Measurements from ENCODE around the gene SDHAF2.
"Not testable (repeated sequence)": the region's sequence is repeated elsewhere in the genome, so short reads cannot be mapped to it uniquely, and the experiment has no call there.

The SDHAF2 gene

DNA sequence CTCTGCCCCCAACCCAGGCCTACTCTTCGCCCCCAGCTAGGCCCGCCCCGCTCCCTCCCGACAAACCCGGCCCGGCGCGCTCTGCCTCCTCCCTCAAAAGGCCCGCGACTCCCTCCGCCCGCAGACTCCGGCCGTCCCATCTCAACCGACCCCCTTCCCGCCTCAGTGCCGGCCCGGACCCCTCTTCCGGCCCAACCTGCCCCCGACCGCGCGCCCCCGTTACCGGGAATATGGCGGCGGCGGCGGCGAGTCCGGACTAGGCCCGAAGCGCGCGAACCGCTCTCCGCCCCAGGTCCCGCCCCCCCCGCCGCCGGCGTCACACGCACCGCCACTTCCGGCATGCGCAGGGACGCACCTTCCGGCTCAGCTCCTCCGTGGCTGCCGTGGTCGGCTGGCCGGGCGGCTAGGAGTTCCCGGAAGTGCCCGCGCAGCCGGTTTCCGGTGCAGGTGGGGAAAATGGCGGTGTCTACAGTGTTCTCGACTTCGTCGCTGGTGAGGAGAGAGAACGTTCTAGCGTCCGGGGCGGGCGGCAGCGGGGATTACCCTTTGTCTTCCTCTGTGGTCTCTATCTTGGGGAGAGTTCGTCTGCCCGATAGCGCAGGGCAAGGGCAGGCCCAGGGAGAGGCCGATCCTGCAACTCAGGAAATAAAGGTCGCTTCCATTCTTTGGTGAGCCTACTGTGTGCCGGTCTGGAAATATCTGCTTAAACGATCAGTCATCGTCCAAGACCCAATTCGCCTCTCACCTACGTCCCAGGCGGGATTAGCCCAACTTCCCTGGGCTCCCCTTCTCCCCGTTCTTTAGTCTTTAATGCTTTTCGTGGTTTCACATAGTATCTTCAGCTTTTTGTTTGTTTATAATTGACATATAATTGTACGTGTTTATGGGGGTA is at the start of gene SDHAF2, which contains the start of gene CPSF7:
Gene SDHAF2, plus strand, starts transcription at position 434 of the 892 bp plus-strand sequence. Its CDS starts 23 bp downstream, at position 457.
Gene CPSF7, minus strand, starts transcription at position 285 of the 892 bp plus-strand sequence. CDS start 740 bp downstream, outside the sequence.
- DNase-seq = peak; percentile 97

- no peak for DNase-seq
These were observed 49.0 kb upstream of the SDHAF2 start for GRCh38 chr11:61380884-61381283.

GRCh38 chr11:61383859-61384258 is 46.1 kb upstream of the SDHAF2 start:
- not testable (repeated sequence) for DNase-seq

DNA sequence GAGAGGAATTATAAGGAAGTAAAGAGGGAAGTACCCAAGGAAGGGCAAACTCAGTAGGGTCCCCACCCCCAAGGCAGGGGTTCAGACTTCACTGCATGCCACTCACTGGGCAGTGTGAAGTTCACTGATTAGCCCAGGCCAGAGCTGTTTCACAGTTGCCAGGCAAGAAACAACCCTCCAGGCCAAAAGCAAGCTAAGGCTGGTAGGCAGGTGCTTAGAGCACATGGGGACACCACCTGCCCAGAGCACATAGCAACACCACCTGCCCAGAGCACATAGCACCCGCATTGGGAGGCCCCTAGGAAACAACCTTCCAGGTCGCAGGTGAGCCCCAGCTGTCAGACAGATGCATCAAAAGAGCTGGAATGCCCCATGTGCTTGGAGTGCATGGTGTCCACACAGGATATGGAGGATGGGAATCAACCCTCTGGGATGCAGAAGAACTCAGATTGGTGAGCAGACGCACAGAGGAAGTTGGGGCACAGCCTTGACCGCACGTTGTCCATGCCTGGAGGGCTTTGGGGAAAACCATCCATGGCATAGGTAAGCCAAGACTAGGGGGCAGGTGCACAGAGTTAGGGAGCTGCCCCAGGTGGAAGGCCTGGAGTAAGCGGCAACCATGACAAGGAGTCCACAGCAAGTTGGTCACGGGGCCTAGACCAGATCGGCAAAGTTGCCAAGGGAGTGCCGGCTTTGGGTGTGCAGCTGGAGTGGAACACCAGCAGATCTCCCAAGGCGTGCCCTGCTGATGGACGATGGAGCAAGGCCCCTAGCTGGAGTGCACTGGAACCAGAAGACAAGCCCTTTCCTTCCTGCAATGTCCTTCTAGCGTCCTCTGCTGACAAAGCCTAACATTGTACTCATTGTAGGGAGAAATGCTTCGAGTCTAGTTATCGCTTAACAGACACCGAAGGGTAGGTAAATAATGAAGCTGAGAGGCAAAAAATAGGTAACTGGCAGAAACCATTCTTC is 45.4 kb upstream of the SDHAF2 start:
- DNase-seq = no peak

GRCh38 chr11:61390161-61390560 is 39.8 kb upstream of the SDHAF2 start:
- DNase-seq = no peak

- peak in 1 of 2 donors; percentile 29 for DNase-seq
These were observed 36.8 kb upstream of the SDHAF2 start for GRCh38 chr11:61392981-61393595.

DNA sequence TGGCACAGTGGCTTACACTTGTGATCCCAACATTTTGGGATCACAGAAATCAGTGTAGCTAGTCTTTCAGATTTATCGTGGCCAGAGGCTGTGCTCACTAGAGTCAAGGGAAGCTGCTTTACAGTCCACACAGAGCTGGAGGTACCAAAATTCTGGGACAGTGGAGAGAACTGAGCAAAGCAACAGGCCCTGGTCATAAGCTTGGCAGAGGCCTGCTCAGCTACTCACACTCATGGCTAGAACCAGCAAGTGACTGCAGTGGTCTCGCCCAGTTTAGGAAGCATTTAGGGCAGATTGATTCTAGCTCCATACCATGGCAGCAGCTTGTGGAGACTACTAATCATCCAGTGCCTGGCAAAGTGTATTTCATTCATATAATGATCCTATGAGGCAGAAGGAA is 28.8 kb upstream of the SDHAF2 start:
- DNase-seq = no peak

DNA sequence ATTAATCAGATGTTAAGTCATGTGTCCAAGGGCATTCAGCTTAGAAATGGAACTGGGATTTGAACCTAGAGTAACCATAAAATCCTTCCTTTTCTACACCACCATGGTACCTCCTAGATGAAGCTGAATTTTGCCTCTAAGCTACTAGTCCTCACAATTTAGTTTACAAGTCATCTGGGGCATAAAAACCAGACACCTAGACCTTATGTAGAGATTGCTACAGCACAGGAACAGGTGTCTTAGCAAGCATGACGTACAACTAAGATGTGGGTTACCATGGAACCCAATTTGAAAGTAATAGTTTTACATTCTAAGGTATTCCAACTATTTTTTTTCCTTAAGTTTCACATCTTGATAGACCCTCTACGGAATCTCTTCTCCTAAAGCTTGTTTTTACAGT is 28.4 kb upstream of the SDHAF2 start:
- no peak for DNase-seq

DNA sequence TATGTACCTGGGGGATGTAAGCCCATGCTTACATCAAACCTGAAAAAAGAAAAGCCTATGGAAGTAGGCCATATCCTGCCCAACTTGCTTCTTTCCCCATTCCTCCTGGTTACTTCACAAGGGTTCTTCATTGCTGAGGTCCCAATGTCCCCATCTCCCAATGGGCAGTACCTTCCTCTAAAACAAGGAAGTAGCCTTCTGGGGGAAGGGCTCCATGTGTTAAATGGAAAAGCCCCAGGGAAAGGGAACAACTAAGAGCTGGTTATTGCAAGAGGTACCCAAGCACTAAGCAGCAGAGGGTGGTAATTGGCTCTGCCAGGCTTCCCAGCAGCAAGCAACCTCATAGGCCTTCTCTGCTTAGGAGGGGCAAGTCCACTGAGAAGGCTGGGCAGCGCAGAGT is 26.3 kb upstream of the SDHAF2 start:
- no peak for DNase-seq

DNA sequence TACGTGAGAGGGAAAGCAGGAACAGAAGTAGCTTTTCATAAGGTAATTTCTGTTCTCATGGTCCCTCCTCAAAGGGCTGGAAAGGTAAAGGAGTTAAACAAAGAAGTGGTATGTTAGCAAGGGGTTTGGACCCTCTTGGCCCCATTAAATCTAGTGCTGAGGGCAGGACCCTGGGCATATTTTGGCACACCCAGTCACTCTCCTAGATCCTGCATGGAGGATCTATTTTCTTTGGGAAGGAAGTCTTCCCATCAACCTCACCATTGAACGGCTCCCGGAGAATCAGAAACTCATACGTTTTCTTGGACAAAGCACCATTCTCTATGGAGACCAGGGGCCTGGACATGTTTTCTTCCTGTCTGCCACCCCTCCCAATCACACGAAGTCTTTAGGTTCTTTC is 25.8 kb upstream of the SDHAF2 start:
- DNase-seq = no peak

DNA sequence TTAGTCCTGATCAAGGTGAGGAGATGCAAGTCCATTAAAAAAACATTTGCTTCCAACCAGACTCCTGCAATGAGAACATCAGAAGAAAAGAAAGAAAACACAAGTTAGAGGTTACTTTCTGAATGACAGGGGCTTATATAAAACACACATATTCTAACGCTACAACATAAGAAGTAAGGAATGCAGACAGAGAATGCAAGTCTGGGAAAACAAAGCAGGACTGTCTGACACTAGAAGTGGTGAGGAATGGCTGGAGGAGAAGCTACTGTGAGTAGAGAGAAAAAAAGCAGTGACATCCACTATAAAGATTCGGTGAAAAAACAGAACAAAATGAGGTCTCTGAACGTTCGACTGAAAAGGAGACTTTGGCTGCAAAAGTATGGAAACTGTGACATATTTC is 25.3 kb upstream of the SDHAF2 start:
- DNase-seq = no peak

- DNase-seq = no peak
These were observed 23.9 kb upstream of the SDHAF2 start for GRCh38 chr11:61406067-61406466.

- DNase-seq = no peak
These were observed 22.8 kb upstream of the SDHAF2 start for GRCh38 chr11:61406991-61407728.

DNA sequence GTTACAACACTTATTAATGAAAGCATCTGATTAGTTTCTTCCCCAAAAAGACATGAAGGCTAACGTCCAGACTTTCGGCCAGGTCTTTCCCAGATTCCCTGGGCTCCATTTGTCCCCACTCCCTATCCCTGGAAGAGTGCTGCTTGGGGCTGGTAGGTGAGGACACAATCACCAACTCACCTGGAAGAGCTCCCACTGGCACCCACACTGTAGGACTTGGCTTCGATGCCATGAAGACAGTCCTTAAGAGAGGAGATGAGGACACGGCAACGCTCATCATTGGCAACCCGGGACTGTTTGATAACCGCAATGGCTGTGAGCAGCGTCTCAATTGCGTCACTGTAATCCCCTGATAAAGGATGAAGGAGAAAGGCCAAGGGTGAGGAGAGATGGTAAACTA is 18.3 kb upstream of the SDHAF2 start:
- no peak for DNase-seq

- DNase-seq = no peak
These were observed 16.4 kb upstream of the SDHAF2 start for GRCh38 chr11:61413496-61413895.

DNA sequence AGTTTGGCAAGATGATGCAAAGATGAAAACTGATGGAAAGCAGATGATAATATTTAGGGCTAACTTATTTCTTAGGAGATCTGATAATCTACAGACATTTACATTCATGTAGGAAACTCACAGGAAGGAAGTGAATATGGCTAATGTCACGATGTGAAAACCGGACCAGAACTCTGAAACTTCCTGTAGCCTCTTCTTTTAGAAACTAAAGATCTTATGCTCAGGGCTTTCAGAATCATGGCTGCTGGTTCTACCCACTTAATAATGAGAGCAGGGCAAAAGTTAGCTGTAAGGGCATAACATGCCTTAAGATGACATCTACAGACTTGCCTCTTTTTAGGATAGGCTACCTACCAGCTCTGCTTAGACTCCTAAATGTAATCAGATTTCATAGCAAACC is 15.4 kb upstream of the SDHAF2 start:
- DNase-seq = no peak

- no peak for DNase-seq
These were observed 14.5 kb upstream of the SDHAF2 start for GRCh38 chr11:61415381-61415780.

- DNase-seq = no peak
These were observed 13.0 kb upstream of the SDHAF2 start for GRCh38 chr11:61416941-61417340.

DNA sequence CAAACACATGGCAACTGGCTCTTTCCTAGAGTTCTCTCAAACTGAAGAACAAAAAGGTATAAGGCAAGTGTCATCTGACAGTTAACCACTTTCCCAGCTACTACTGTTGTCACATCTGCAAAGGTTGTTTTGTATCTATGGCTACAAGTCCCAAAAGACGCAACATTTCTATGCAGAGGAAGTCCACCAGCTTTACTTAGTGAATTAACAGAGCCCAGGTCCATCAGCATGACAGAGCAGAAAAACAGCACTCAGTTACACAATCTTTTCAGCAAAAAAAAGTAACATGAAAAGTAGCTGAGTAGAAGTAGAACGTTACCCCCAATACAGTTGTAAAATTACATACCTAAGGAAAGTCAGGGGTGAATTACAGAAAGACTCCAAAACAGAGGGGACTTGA is 12.3 kb upstream of the SDHAF2 start:
- DNase-seq = peak in 1 of 2 donors; percentile 39

GRCh38 chr11:61418136-61418535 is 11.8 kb upstream of the SDHAF2 start:
- peak in 1 of 2 donors; percentile 20 for DNase-seq

DNA sequence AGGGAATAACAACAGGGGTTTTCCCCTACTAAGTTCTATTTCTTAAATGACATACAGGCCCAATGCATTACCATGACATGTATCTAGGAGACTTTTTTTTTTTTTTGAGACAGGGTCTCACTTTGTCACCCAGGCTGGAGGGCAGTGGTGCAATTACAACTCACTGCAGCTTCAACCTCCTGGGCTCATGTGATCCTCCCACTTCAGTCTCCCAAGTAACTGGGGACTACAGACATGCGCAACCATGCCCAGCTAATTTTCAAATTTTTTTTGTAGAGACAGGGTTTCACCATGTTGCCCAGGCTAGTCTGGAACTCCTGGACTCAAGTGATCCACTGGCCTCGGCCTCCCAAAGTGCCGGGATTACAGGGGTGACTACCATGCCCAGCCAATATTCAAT is 7.7 kb upstream of the SDHAF2 start:
- DNase-seq = no peak

All from CD4-positive, alpha-beta T cell treated with Interleukin-1 beta for 1 hour (primary cell).